ENCODE results near the gene FREM1.
"Not testable (repeated sequence)": the region's sequence is repeated elsewhere in the genome, so short reads cannot be mapped to it uniquely, and the experiment has no call there.

Gene FREM1, protein sequence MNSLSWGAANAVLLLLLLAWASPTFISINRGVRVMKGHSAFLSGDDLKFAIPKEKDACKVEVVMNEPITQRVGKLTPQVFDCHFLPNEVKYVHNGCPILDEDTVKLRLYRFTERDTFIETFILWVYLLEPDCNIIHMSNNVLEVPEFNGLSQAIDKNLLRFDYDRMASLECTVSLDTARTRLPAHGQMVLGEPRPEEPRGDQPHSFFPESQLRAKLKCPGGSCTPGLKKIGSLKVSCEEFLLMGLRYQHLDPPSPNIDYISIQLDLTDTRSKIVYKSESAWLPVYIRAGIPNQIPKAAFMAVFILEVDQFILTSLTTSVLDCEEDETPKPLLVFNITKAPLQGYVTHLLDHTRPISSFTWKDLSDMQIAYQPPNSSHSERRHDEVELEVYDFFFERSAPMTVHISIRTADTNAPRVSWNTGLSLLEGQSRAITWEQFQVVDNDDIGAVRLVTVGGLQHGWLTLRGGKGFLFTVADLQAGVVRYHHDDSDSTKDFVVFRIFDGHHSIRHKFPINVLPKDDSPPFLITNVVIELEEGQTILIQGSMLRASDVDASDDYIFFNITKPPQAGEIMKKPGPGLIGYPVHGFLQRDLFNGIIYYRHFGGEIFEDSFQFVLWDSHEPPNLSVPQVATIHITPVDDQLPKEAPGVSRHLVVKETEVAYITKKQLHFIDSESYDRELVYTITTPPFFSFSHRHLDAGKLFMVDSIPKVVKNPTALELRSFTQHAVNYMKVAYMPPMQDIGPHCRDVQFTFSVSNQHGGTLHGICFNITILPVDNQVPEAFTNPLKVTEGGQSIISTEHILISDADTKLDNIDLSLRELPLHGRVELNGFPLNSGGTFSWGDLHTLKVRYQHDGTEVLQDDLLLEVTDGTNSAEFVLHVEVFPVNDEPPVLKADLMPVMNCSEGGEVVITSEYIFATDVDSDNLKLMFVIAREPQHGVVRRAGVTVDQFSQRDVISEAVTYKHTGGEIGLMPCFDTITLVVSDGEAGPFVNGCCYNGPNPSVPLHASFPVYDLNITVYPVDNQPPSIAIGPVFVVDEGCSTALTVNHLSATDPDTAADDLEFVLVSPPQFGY (N-terminal part only)

DNA sequence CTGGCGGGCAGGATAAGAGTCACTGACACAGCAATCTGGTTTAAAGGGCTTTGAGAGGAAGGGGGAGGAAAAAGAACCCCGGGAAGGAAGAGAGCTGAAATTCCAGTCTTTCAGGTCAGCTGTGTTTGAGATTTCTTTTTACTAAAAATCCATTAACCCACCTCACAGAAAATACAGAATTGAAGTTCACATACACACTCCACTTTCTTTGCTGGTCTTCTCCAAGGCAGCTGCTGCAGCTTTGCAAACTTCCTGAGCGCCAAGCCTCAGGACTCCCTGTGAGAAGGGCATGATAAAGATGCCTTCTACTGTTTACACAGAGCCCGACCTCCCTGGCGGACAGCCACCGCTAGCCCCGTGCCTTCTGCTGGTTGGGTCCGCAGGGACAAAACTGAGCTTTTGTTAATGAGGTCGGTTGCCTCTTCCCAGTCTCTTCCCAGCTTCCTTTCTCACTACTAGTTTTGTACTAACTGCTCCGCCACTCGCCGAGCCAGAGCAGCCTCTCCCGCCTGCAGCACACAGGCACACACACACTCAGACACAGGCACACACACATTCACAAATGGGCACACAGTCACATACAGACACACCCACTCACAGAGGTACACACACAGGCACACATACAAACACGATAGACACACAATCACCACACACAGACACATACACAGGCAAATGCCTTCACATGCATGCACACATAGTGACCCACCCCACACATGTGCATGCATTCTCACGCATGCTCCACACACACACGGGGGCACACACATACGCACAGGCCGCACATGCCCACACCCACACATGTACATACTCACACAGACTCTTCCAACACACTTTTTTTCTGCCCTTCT is at the start of gene FREM1:
Gene FREM1, minus strand, starts transcription at position 468 of the 845 bp plus-strand sequence. CDS start 41,451 bp downstream, outside the sequence.
- peak; percentile 57 to 83 for DNase-seq

GRCh38 chr9:14958989-14959388 is 48.8 kb upstream of the FREM1 start:
- DNase-seq, result no peak

GRCh38 chr9:14957109-14957508 is 46.9 kb upstream of the FREM1 start:
- DNase-seq, result no peak

GRCh38 chr9:14956208-14956607 is 46.0 kb upstream of the FREM1 start:
- no peak for DNase-seq

- no peak for DNase-seq
Observed at GRCh38 chr9:14945351-14945750, 35.1 kb upstream of the FREM1 start.

- DNase-seq, result no peak
Observed at GRCh38 chr9:14941501-14942405, 31.5 kb upstream of the FREM1 start.

- no peak for DNase-seq
Observed at GRCh38 chr9:14939378-14939777, 29.1 kb upstream of the FREM1 start.

- no peak for DNase-seq
Observed at GRCh38 chr9:14937216-14937615, 27.0 kb upstream of the FREM1 start.

GRCh38 chr9:14936491-14936890 is 26.3 kb upstream of the FREM1 start:
- DNase-seq, result no peak

DNA sequence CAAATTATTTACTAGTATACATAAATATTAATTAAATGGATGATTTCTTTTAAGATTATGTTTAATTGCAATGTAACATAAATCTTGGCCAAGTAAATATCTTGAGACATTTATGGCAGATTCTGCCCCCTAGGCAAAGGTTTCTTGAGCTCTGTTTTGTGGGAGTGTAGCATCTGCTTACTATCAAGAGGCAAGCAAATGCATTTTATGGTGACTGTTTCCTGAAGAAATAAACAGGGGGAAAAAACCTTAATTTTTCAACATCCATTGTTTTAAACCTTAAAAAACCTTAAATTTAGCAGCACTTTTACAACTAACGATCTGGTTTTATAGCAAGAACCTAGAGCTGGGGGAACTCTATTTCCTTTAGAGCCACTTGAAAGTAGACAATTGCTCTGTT is 25.7 kb upstream of the FREM1 start:
- no peak for DNase-seq

DNA sequence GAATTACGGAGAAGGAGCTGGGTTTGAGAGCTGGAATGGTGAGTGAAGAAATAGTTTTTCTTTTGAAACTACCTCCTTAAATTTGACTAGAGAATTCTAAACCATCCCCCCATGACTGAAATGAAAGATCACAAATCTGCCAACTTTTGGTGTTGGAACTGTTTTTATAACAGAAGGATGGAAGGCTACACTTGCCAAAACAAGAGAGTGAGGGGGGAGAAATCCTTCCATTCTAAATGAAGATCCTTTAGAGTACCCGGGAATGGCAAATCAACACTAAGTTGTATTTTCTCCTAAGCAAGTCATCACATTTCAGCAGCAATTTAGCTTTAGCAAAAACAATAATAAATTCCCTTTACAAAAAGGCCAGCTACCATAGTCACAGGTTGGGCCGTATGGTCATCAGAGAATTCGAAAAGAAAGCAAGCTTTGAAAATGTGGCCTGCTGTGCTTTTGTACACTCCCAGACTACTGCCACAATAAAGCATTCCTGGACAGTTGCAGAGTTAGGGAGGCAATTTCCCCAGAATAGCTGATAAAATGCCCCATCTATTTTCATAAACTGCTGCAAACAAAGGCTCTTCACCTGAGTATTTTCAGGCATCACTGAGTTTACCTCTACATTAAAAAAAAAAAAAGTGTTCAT is 25.0 kb upstream of the FREM1 start:
- DNase-seq, result no peak

DNA sequence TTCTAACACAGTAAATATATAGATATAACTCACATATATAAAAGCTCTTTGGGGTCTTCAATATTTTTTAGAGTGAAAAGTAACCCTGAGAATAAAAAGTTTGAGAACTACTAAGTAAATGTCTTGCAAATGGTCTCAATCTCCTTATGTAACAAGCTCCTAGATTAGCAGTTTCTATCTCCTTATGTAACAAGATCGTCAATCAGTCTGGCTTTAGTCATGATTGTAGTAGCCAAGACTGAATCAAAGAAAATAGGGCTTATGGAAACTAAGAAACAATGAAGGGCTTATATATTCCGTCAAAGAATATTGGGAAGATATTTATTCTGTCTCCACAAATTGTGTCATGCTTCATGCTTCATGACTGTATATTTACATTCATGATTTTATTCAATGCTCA is 22.4 kb upstream of the FREM1 start:
- DNase-seq, result no peak

DNA sequence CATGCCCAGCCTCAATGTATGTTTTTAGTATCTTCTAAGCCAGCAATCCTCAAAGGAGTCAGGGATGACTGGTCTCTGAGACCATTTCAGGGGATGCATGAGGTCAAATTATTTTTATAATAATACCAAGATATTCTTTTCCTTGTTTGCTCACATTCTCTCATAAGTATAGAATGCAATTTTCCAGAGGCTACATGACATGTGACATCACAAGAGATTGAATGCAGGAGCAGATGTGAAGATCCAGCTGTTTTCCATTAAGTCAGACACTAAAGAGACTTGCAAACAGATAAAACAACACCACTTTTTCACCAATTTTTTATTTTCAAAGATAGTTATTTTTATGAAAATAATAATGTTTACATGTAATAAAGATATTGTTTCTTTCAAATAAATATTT is 22.0 kb upstream of the FREM1 start:
- DNase-seq, result no peak

GRCh38 chr9:14926941-14927624 is 16.9 kb upstream of the FREM1 start:
- DNase-seq, result no peak

- DNase-seq, result peak in 1 of 2 experiments; percentile 28
Observed at GRCh38 chr9:14924230-14925219, 14.3 kb upstream of the FREM1 start.

- DNase-seq, result no peak
Observed at GRCh38 chr9:14923701-14924100, 13.5 kb upstream of the FREM1 start.

GRCh38 chr9:14920805-14921204 is 10.6 kb upstream of the FREM1 start:
- not testable (repeated sequence) for DNase-seq

DNA sequence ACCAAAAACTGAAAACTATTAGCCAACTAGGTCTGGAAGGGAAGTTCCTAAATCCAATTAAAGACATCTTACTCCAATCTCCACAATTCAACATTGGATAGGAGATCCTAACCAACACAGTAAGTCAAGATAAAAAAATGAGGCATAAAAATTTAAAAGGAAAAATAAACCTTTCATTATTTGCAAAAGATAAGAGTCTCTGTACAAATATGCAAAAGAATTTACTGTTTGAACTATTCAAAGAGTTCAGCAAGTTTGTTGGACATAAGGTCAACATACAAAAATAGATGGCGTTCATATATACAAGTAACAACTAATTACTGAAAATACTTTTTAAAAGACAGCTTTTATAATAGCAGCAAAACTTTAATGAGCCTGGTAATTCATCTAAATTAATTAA is 3.1 kb upstream of the FREM1 start:
- no peak for DNase-seq

- DNase-seq, result peak; percentile 63 to 89
Observed at GRCh38 chr9:14912859-14913258, 2.6 kb upstream of the FREM1 start.
